Chondrocyte (in vitro differentiated cells): ENCODE data around the gene HSD17B8. TPM values are rescaled to one million over a fixed set of nuclear protein-coding genes. Genes with fewer than 3 reads are reported as not detected.
A peak's percentile ranks its signal among the peaks of the same experiment; 100 is the strongest.

Source experiments
- DNase-seq: peaks from one replicate; pipeline ENCODE4 v3.0.0; 2021; ENCODE audit warnings: mixed read lengths, low spot score
- H3K27ac Mint-ChIP-seq: one replicate; pipeline ENCODE4 v1.8.0; 2021; ENCODE audit warnings: mild to moderate bottlenecking, moderate library complexity, mixed read lengths; ENCODE audit not compliant: unreplicated experiment
- H3K27me3 Mint-ChIP-seq: 2 replicates; pipeline ENCODE4 v1.8.0; 2021; ENCODE audit warnings: low read depth, mixed read lengths
- H3K36me3 Mint-ChIP-seq: 2 replicates; pipeline ENCODE4 v1.8.0; 2021; ENCODE audit warnings: low read depth, mixed read lengths
- H3K4me1 Mint-ChIP-seq: 2 replicates; pipeline ENCODE4 v1.8.0; 2021; ENCODE audit warnings: low read depth, mild to moderate bottlenecking, mixed read lengths
- H3K4me3 Mint-ChIP-seq: one replicate; pipeline ENCODE4 v1.8.0; 2021; ENCODE audit warnings: mild to moderate bottlenecking, moderate library complexity, mixed read lengths; ENCODE audit not compliant: unreplicated experiment
- H3K9me3 Mint-ChIP-seq: 2 replicates; pipeline ENCODE4 v1.8.0; 2021; ENCODE audit warnings: low read depth, mixed read lengths
- CTCF ChIP-seq: fragments of 200-600 bp; sonication (generic); IDR thresholded peaks from 2 replicates; pipeline ENCODE4 v1.5.0; 2021; ENCODE audit warnings: antibody characterized with exemption, mild to moderate bottlenecking, moderate library complexity
- total RNA-seq: library from RNA; stranded (reverse); gene quantifications from 3 replicates; pipeline ENCODE4 v1.2.1, GENCODE V29; 2021

HSD17B8 gene
- total RNA-seq, 1 donor from 2014 or later: 0.60 TPM

- Mint-ChIP-seq H3K9me3 (no peaks in the 10 kb centered on the region), H3K4me1 (no peaks in the 10 kb centered on the region), H3K36me3 (no peaks in the 10 kb centered on the region), H3K27ac (no peak overlapping the region), H3K4me3 (no peak overlapping the region), H3K27me3 (no peaks in the 10 kb centered on the region)
- DNase-seq: peak; percentile 57
- no peak for TF ChIP-seq CTCF
Measured at GRCh38 chr6:33169291-33170175, 34.9 kb upstream of the HSD17B8 start.

- Mint-ChIP-seq H3K4me3 (no peak overlapping the region), H3K9me3 (no peaks in the 10 kb centered on the region), H3K27ac (no peak overlapping the region), H3K4me1 (no peaks in the 10 kb centered on the region), H3K27me3 (no peaks in the 10 kb centered on the region), H3K36me3 (no peaks in the 10 kb centered on the region)
- peak; percentile 65 for DNase-seq
- TF ChIP-seq CTCF: no peak
Measured at GRCh38 chr6:33170176-33171015, 34.1 kb upstream of the HSD17B8 start.

GRCh38 chr6:33171016-33171879 is 33.2 kb upstream of the HSD17B8 start:
- no peak for TF ChIP-seq CTCF
- Mint-ChIP-seq H3K9me3 (no peaks in the 10 kb centered on the region), H3K4me1 (no peaks in the 10 kb centered on the region), H3K4me3 (no peak overlapping the region), H3K36me3 (no peaks in the 10 kb centered on the region), H3K27me3 (no peaks in the 10 kb centered on the region), H3K27ac (no peak overlapping the region)
- peak; percentile 55 for DNase-seq

GRCh38 chr6:33171880-33172687 is 32.4 kb upstream of the HSD17B8 start:
- no peak overlapping the region for H3K4me3 Mint-ChIP-seq
- DNase-seq: peak; percentile 51
- no peak for TF ChIP-seq CTCF
- no peak overlapping the region for H3K27ac Mint-ChIP-seq
- H3K9me3 Mint-ChIP-seq: no peaks in the 10 kb centered on the region
- no peaks in the 10 kb centered on the region for H3K36me3 Mint-ChIP-seq
- H3K27me3 Mint-ChIP-seq: no peaks in the 10 kb centered on the region
- no peaks in the 10 kb centered on the region for H3K4me1 Mint-ChIP-seq
